KMS-11 (cell line): Measurements from ENCODE around the gene TENT4B.

Experiments
- H2AFZ ChIP-seq: fragments of 200-600 bp; sonication (generic); 2 replicates; pipeline ENCODE4 v1.6.1; 2016; ENCODE audit warnings: antibody characterized with exemption, mixed run types, low read depth
- H3K27ac ChIP-seq: fragments of 200-600 bp; sonication (generic); 2 replicates; pipeline ENCODE4 v1.6.1; 2016; ENCODE audit warnings: mild to moderate bottlenecking, mixed run types
- H3K27me3 ChIP-seq: fragments of 200-600 bp; sonication (generic); 2 replicates; pipeline ENCODE4 v1.6.1; 2017; ENCODE audit warnings: mild to moderate bottlenecking, low read depth, mixed run types, moderate library complexity; ENCODE audit not compliant: insufficient read depth
- H3K36me3 ChIP-seq: fragments of 200-600 bp; sonication (generic); 2 replicates; pipeline ENCODE4 v1.6.1; 2017; ENCODE audit warnings: mild to moderate bottlenecking, mixed run types; ENCODE audit not compliant: insufficient read depth
- H3K4me1 ChIP-seq: fragments of 200-600 bp; sonication (generic); 2 replicates; pipeline ENCODE4 v1.6.1; 2016; ENCODE audit warnings: mild to moderate bottlenecking, low read depth, mixed run types; ENCODE audit not compliant: poor library complexity, severe bottlenecking
- H3K4me2 ChIP-seq: fragments of 200-600 bp; sonication (generic); 2 replicates; pipeline ENCODE4 v1.7.0; 2016; ENCODE audit warnings: mild to moderate bottlenecking, mixed run types
- H3K4me3 ChIP-seq: fragments of 200-600 bp; sonication (generic); IDR thresholded peaks from 2 replicates; pipeline ENCODE4 v1.6.1; 2017; ENCODE audit warnings: low read depth, low read length, mixed read lengths; ENCODE audit not compliant: insufficient read depth
- H3K79me2 ChIP-seq: fragments of 200-600 bp; sonication (generic); 2 replicates; pipeline ENCODE4 v1.6.1; 2016; ENCODE audit warnings: low read depth, mixed run types; ENCODE audit not compliant: insufficient read depth
- H3K9ac ChIP-seq: fragments of 200-600 bp; sonication (generic); 2 replicates; pipeline ENCODE4 v1.6.1; 2016; ENCODE audit warnings: mild to moderate bottlenecking, mixed run types
- H4K20me1 ChIP-seq: fragments of 200-600 bp; sonication (generic); 2 replicates; pipeline ENCODE4 v1.6.1; 2016; ENCODE audit warnings: mild to moderate bottlenecking, mixed run types; ENCODE audit not compliant: insufficient read depth
- CTCF ChIP-seq: fragments of 200-600 bp; sonication (generic); conservative IDR thresholded peaks from 2 replicates; pipeline ENCODE4 v1.6.1; 2017; ENCODE audit warnings: low read depth, mild to moderate bottlenecking, antibody characterized with exemption, low read length, moderate library complexity, mixed read lengths

Gene TENT4B

DNA sequence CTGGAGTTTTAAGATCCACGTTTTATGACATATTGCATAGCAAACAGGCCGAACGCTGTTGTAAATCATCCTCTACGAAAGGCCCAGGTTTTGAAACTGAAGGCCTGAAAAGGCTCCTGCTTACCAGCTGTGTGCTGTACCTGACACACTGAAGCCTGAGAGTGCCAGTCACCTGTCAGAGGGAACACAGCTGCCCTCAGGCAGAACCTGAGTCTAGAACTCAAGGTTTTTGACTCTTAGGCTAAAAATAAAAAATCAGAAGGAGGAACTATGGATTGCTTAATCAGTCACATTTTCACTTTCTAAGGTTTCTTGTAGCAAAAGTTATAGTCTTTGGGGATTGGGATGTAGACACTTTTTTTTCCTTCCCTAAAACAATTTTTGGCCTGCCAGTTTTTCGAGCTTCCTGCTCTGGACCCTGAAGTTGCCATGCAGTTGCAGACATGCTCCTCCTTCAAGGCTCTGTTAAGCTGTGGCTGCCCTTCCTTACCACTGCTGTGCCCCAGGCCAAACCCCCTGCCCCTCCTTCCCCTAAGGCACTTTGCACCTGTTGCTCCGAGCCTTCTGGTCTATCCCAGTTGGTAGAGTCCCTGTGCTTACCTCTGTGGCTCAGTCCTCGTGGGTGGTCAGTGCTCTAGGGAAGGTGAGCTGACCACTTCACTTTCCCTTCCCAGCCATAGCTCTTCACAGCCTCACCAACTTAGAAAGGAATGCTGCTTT lies 56.6 kb downstream of the TENT4B start:
- H3K4me1 ChIP-seq: peaks cover 85% of the 10 kb centered on the region
- no peak for TF ChIP-seq CTCF
- H2AFZ ChIP-seq: no peak overlapping the region
- peak overlapping the region; percentile 34; the same call in 1 of the 2 replicates for H3K27ac ChIP-seq
- peak overlapping the region; percentile 52 for H3K4me2 ChIP-seq
- peaks cover 5% of the 10 kb centered on the region for H4K20me1 ChIP-seq
- H3K4me3 ChIP-seq: no peak overlapping the region
- H3K27me3 ChIP-seq: no peaks in the 10 kb centered on the region
- H3K9ac ChIP-seq: no peak overlapping the region; the same call in 1 of the 2 replicates
- peaks cover 75% of the 10 kb centered on the region for H3K79me2 ChIP-seq
- H3K36me3 ChIP-seq: no peaks in the 10 kb centered on the region

- no peak overlapping the region for H3K4me3 ChIP-seq
- H3K27me3 ChIP-seq: no peaks in the 10 kb centered on the region
- peaks cover 5% of the 10 kb centered on the region for H4K20me1 ChIP-seq
- peak overlapping the region; percentile 52; the same call in 1 of the 2 replicates for H3K4me2 ChIP-seq
- no peak overlapping the region for H2AFZ ChIP-seq
- H3K36me3 ChIP-seq: no peaks in the 10 kb centered on the region
- peak overlapping the region; percentile 34; the same call in 1 of the 2 replicates for H3K27ac ChIP-seq
- peaks cover 77% of the 10 kb centered on the region for H3K4me1 ChIP-seq
- peaks cover 67% of the 10 kb centered on the region for H3K79me2 ChIP-seq
- peak; percentile 64 for TF ChIP-seq CTCF
- H3K9ac ChIP-seq: no peak overlapping the region
Measured at GRCh38 chr16:50210266-50211038, 57.3 kb downstream of the TENT4B start.

DNA sequence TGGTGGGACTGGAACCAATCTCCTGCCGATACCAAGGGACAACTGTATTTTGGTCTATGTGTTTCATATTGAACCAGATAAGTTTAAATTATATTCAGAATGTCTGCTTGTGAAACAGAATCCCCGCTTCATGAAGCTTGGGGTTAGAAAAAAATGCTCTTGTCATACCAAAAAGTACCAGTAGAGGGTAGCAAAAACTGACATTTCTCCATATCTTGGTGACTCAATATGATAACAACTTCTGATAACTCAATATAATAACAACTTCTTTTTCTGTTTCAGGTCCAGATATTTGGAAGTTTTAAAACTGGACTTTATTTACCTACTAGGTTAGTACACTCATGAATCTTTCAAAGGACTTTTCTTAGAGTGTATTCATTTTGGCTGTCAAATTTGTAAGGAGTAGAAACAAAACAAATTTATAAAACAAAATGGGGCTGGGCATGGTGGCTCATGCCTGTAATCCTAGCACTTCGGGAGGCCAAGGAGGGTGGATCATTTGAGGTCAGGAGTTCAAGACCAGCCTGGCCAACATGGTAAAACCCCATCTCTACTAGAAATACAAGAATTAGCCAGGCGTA lies 60.9 kb downstream of the TENT4B start:
- no peak overlapping the region for H3K27ac ChIP-seq
- H3K36me3 ChIP-seq: 0 out of 2 replicates have a peak, but pooled peaks cover 6% of the 10 kb centered on the region
- peaks cover 41% of the 10 kb centered on the region for H3K4me1 ChIP-seq
- no peak overlapping the region for H2AFZ ChIP-seq
- TF ChIP-seq CTCF: peak; percentile 80
- no peak overlapping the region for H3K4me3 ChIP-seq
- peaks cover 5% of the 10 kb centered on the region for H4K20me1 ChIP-seq
- H3K9ac ChIP-seq: no peak overlapping the region
- H3K4me2 ChIP-seq: no peak overlapping the region; the same call in 1 of the 2 replicates
- peaks cover 32% of the 10 kb centered on the region for H3K79me2 ChIP-seq
- no peaks in the 10 kb centered on the region for H3K27me3 ChIP-seq

DNA sequence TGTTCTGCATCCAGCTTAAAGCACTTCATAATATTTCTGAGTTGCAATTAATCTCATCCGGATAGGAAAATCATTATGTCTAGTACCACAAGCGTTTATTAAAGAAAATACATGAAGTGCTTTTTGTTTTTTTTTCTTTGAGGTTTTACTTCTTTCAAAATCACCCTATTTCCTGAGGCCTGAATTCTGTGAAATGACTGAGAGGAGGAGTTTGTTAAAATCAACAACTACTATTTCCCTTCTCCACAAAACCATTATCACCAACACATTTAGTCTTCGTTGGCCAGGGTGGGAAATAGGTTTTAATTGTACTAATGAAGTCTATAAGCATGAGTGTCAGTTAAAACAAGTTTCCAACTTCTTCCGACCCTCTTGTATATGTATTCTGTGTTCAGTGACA lies 62.6 kb downstream of the TENT4B start:
- H3K27ac ChIP-seq: no peak overlapping the region
- H3K36me3 ChIP-seq: 0 out of 2 replicates have a peak, but pooled peaks cover 6% of the 10 kb centered on the region
- H3K4me1 ChIP-seq: peaks cover 25% of the 10 kb centered on the region
- H4K20me1 ChIP-seq: no peaks in the 10 kb centered on the region; the same call in 1 of the 2 replicates
- H3K27me3 ChIP-seq: no peaks in the 10 kb centered on the region
- no peak for TF ChIP-seq CTCF
- H3K9ac ChIP-seq: no peak overlapping the region
- H3K4me3 ChIP-seq: no peak overlapping the region
- no peak overlapping the region for H2AFZ ChIP-seq
- no peak overlapping the region for H3K4me2 ChIP-seq
- H3K79me2 ChIP-seq: peaks cover 25% of the 10 kb centered on the region
